HG03045 (cell line): ENCODE data around the gene TMBIM4.
"Not testable (repeated sequence)": the region's sequence is repeated elsewhere in the genome, so short reads cannot be mapped to it uniquely, and the experiment has no call there.

Source experiments
- ATAC-seq: cut with Tn5 transposase; IDR thresholded peaks from one replicate; pipeline ENCODE4 v1.9.1; 2021; ENCODE audit warnings: mild to moderate bottlenecking, moderate library complexity; ENCODE audit not compliant: unreplicated experiment

TMBIM4 gene

DNA sequence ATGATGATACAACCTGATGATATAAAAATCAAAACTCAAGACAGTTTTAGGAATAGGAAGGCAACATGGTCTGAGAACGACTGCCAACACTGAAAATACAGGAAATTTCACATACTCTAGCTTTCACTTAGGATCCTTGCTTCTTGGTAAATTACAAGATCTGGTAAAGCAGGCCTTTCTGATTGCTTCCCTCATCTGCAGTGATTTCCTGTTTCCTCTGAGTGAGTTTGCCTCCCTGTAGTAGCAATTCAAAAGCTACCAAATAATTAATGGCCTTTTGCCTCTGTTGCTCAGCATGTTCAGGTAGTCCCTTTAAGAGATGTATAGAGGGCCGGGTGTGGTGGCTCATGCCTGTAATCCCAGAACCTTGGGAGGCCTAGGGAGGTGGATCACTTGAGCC lies 17.2 kb upstream of the TMBIM4 start:
- ATAC-seq: no peak

DNA sequence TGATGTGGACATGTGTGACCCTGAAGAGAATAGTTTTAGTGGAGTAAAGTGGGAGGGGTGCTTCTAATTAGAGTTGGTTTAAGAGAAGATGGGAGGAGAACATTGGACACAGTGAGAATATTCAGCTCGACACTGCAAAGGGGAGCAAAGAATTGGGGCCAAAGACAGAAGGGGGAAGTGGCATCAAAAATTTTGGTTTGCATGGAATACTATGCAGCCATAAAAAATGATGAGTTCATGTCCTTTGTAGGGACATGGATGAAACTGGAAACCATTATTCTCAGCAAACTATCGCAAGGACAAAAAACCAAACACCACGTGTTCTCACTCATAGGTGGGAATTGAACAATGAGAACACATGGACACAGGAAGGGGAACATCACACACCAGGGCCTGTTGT lies 15.0 kb upstream of the TMBIM4 start:
- ATAC-seq: not testable (repeated sequence)

GRCh38 chr12:66182956-66183355 lies 13.2 kb upstream of the TMBIM4 start:
- ATAC-seq: no peak

- no peak for ATAC-seq
Observed at GRCh38 chr12:66176105-66176900, 6.5 kb upstream of the TMBIM4 start.

GRCh38 chr12:66174391-66175325 lies 4.9 kb upstream of the TMBIM4 start:
- ATAC-seq: not testable (repeated sequence)

DNA sequence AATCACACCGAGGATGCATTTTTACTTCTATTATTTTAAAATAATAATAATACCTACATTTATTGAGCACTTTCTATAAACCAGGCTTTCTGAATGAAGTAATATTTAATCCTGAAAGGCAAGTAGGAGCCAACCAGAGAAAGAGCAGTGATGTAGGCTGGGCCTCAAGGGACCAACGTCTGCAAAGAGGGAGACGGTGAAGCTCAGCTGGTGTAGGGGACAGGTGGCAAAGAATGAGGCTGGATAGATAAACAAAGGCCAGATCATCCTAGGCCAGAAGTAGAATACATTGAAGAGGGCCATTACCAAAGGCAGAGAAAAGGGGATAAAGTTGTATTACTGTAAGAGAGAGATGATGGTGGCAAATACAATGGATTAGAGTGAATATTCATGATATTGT lies 810 bp upstream of the TMBIM4 start:
- ATAC-seq: no peak

DNA sequence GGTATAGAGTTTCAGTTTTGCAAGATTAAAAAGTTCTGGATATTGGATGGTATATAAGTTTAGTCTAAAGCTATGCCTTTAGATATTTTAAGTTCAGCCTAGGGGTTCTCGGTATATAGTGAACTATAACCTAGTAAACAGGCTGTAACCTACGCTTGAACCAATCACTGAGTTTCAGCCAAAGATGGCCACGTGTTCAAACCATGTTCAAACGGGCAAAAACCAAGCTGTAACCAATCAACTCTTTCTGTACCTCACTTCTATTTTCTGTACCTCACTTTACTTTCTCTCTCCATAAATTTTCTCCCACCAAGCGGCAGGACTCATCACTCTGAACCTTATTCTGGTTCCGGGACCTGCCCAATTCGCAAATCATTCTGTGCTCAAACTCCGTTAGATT lies 1.4 kb downstream of the TMBIM4 start:
- ATAC-seq: no peak

GRCh38 chr12:66166561-66166960 lies 3.2 kb downstream of the TMBIM4 start:
- ATAC-seq: no peak

DNA sequence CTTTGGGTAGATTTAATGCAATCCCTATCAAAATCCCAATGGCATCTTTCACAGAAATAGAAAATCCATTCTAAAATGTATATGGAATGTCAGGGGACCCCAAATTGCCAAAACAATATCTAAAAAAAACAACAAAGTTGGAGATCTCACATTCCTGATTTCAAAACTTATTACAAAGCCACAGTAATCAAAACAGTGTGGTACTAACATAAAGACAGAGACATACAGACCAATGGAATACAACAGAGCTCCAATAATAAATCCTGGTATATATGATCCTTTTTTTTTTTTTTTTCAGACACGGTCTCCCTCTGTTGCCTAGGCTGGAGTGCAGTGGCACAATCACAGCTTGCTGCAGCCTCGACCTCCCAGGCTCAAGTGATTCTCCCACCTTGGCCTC lies 4.7 kb downstream of the TMBIM4 start:
- no peak for ATAC-seq

GRCh38 chr12:66164349-66164821 lies 5.4 kb downstream of the TMBIM4 start:
- ATAC-seq: no peak

DNA sequence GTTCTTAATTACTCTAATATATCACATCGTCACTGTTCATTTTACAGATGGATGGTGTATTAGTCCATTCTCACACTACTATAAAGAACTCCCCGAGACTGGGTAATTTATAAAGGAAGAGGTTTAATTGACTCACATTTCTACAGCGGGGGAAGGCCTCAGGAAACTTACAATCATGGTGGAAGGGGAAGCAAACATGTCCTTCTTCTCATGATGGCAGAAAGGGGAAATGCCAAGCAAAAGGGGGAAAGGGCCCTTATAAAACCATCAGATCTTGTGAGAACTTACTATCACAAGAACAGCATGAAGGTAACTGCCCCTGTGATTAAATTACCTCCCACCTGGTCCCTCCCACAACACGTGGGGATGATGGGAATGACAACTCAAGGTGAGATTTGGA lies 6.5 kb downstream of the TMBIM4 start:
- no peak for ATAC-seq

GRCh38 chr12:66162701-66163100 lies 7.1 kb downstream of the TMBIM4 start:
- no peak for ATAC-seq

DNA sequence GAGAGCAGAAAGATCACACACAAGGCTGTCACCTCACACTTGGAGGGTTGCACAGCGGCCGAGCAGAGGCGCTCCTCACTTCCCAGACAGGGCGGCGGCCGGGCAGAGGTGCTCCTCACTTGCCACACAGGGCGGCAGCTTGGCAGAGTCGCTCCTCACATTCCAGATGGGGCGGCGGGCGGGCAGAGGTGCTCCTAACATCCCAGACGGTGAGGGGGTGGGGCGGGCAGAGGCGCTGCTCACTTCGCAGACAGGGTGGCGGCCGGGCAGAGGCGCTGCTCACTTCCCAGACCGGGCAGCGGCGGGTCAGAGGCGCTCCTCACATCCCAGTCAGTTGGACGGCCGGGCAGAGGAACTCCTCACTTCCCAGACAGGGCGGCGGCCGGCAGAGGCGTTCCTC lies 9.1 kb downstream of the TMBIM4 start:
- ATAC-seq: no peak

GRCh38 chr12:66159123-66159522 lies 10.7 kb downstream of the TMBIM4 start:
- ATAC-seq: no peak

GRCh38 chr12:66156654-66157053 lies 13.1 kb downstream of the TMBIM4 start:
- no peak for ATAC-seq

DNA sequence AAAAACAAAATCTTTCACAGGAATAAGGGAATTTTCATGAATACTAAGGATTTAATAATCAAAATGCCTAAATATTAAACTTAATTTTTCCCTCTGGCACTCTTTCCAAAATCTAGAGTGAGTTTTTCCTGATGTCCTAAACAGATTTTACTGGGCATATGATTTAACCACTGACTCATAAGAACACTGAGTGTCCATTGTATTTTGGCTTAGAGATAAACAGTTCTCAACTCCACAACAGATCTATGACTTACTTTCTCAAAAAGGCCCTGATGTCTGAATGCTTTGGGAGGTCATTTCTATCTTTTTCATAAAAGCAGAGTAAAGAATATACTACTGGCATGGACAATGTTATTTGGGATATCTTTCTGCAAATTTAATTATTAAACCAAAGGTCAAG lies 15.0 kb downstream of the TMBIM4 start:
- ATAC-seq: no peak

- no peak for ATAC-seq
Observed at GRCh38 chr12:66152732-66153131, 17.1 kb downstream of the TMBIM4 start.

DNA sequence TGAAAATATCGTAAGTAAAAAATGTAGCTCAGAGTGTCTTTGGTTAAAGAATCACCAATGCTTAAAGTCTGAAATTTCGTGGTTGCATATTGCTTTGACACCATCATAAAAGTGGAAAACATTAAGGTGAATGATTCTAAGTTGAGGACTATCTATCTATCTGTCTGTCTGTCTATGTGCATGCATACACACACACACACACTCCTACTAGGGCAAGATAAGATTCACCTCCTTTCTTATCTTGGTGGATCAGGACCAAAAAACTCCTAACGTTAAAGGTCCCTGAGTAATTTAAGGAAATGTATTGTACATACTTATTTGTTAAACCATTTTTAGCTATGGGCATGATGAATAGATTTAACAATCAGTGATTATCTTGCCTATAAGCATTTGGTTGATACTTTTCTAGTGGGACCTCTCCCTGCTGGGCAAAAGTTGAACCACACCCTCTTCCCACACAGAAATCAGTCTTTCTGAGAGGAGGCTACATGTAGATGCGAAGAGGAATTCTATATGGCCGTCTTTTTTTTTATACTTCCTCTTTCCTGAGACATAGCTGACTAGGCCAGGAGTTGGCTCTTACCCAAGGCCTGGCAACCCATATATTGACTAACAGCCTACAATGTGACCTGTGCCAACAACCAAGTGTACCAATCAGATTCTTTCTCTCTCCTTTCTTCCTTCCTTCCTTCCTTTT lies 19.9 kb downstream of the TMBIM4 start:
- ATAC-seq: no peak

DNA sequence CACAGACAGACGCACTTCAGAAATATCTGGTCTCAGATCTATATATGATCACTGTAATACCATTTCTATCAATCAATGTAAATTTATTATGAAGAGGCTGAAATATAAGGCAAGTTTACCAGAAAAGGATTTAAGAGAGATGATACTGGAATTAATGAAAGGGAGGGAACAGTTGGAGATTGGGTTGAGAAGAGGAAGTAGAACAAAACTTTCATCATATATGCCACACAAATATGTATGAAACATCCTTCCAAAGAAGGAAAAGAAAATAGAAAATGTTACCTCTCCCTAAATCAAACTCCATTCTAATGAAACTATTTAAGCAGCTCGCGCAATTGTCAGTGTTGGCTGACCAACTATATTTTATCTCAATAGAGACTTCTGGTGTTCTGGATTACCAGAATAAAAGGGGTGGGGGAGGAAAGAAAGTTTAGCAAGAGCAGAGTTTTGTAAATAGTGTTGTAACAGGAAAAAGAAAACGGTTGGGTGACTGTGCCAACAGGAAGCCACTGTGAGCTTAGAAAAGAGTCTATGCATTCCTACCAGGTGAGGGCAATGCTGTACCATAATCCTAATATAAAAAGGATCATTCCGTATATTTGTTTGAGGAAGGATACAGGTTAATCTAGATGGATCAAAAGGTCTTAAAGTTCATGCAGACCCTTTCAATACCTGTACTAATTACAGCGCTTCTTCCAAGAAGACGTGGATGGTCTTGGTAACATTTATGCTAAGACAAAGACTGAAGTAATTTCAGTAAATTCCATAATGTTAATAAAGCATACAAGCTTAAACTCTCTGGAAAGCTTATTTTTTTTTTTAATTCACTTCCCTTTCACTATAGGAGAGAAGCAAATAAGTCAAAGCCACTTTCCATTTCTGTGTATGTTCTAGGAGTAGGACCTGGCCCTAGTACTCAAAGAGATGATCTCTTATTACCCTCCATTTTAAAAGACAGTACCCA lies 24.7 kb downstream of the TMBIM4 start:
- ATAC-seq: no peak

GRCh38 chr12:66143868-66144267 lies 25.9 kb downstream of the TMBIM4 start:
- no peak for ATAC-seq
